Fibroblast of skin of right biceps (primary cell): ENCODE data around the gene RGCC.
A peak's percentile ranks its signal among the peaks of the same experiment; 100 is the strongest.
"Not testable (repeated sequence)": the region's sequence is repeated elsewhere in the genome, so short reads cannot be mapped to it uniquely, and the experiment has no call there.

ENCODE experiments used
- DNase-seq: peaks from one replicate; pipeline ENCODE4 v3.0.0-alpha.2; 2013

Gene RGCC

GRCh38 chr13:41492432-41493260, 35.3 kb downstream of the RGCC start:
- peak; percentile 9 for DNase-seq

- DNase-seq, result no peak
Observed at GRCh38 chr13:41494202-41494601, 36.9 kb downstream of the RGCC start.

- DNase-seq, result no peak
Observed at GRCh38 chr13:41495044-41495443, 37.7 kb downstream of the RGCC start.

- peak; percentile 41 for DNase-seq
Observed at GRCh38 chr13:41496420-41497234, 39.3 kb downstream of the RGCC start.

- no peak for DNase-seq
Observed at GRCh38 chr13:41497436-41497835, 40.1 kb downstream of the RGCC start.

GRCh38 chr13:41499452-41499851, 42.1 kb downstream of the RGCC start:
- no peak for DNase-seq

- no peak for DNase-seq
Observed at GRCh38 chr13:41500511-41500910, 43.2 kb downstream of the RGCC start.

GRCh38 chr13:41501281-41501680, 43.9 kb downstream of the RGCC start:
- no peak for DNase-seq

- DNase-seq, result no peak
Observed at GRCh38 chr13:41502031-41502430, 44.7 kb downstream of the RGCC start.

GRCh38 chr13:41502673-41503072, 45.3 kb downstream of the RGCC start:
- DNase-seq, result no peak

- DNase-seq, result no peak
Observed at GRCh38 chr13:41503356-41503755, 46.0 kb downstream of the RGCC start.

- DNase-seq, result not testable (repeated sequence)
Observed at GRCh38 chr13:41504657-41505056, 47.3 kb downstream of the RGCC start.

- peak; percentile 93 for DNase-seq
Observed at GRCh38 chr13:41505209-41505835, 48.0 kb downstream of the RGCC start.

GRCh38 chr13:41506312-41506711, 49.0 kb downstream of the RGCC start:
- no peak for DNase-seq

GRCh38 chr13:41509971-41510370, 52.6 kb downstream of the RGCC start:
- no peak for DNase-seq

- no peak for DNase-seq
Observed at GRCh38 chr13:41511827-41512226, 54.5 kb downstream of the RGCC start.

- DNase-seq, result no peak
Observed at GRCh38 chr13:41512441-41512840, 55.1 kb downstream of the RGCC start.

- DNase-seq, result no peak
Observed at GRCh38 chr13:41513600-41513999, 56.2 kb downstream of the RGCC start.

- DNase-seq, result no peak
Observed at GRCh38 chr13:41514853-41515395, 57.6 kb downstream of the RGCC start.

GRCh38 chr13:41515491-41516139, 58.3 kb downstream of the RGCC start:
- DNase-seq, result no peak

- DNase-seq, result no peak
Observed at GRCh38 chr13:41516166-41516565, 58.8 kb downstream of the RGCC start.

- DNase-seq, result no peak
Observed at GRCh38 chr13:41516760-41517159, 59.4 kb downstream of the RGCC start.
